Liver (tissue), 3 donors: ENCODE results near the gene BPGM.

ENCODE experiments used
- CTCF ChIP-seq: fragments of 150-350 bp; IDR thresholded peaks from 2 replicates; pipeline ENCODE4 v1.5.1; 2017; ENCODE audit warnings: improper control_type of control experiment, low read depth, low read length; ENCODE audit not compliant: missing input control
- TAF1 ChIP-seq: conservative IDR thresholded peaks from 2 replicates; pipeline ENCODE4 v1.6.1; 2016; ENCODE audit warnings: antibody characterized with exemption, mild to moderate bottlenecking
- donor health status: healthy.
- donor health status: healthy.

DNA sequence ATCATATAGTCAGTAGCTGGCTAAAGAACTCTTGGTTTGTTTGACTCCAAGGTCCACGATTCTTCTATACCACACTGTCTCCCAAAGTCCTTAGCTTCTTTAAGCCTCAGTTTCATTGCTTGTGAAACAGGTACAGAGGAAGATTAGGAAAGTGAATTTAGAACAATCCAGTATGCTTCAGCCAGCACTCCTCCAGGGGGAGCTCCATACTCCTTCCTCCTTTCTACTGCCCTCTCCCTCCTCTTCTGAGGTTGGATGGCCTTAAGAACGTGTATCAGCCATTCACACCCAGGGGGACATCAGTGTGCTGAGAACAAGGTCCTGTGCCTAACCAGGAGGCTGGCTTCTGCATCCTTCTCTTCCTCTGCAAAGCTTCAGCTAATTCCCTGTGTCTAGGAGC lies 78.0 kb downstream of the BPGM start:
- no peak for TF ChIP-seq CTCF
- TF ChIP-seq TAF1: no peak
